ENCODE results near the gene CHMP4B. TPM values are rescaled to one million over a fixed set of nuclear protein-coding genes. Genes with fewer than 3 reads are reported as not detected.

The CHMP4B gene
- total RNA-seq, 6 experiments from 2014 or later: 81.2 to 94.2 (median 86.1) TPM

- Mint-ChIP-seq H3K36me3 (ENCODE audit: low read depth) (peaks cover 14% of the 10 kb centered on the region), H3K4me1 (ENCODE audit: low read depth) (0 out of 2 replicates have a peak, but pooled peaks cover 4% of the 10 kb centered on the region), H3K27ac (no peak overlapping the region), H3K27me3 (ENCODE audit: insufficient read depth) (peaks cover 21% of the 10 kb centered on the region), H3K9me3 (peaks cover 30% of the 10 kb centered on the region), H3K4me3 (no peak overlapping the region)
- DNase-seq: no peak
- TF ChIP-seq CTCF (IDR thresholded peaks at IDR 0.05): no peak
These were observed 64.4 kb downstream of the CHMP4B start for GRCh38 chr20:33875534-33876026.

- peaks cover 24% of the 10 kb centered on the region for H3K27me3 Mint-ChIP-seq (ENCODE audit: insufficient read depth)
- H3K4me1 Mint-ChIP-seq (ENCODE audit: low read depth): peaks cover 1% of the 10 kb centered on the region; the same call in 1 of the 2 replicates
- TF ChIP-seq CTCF (IDR thresholded peaks at IDR 0.05): no peak
- H3K4me3 Mint-ChIP-seq: no peak overlapping the region
- H3K9me3 Mint-ChIP-seq: peaks cover 30% of the 10 kb centered on the region
- no peak overlapping the region for H3K27ac Mint-ChIP-seq
- peaks cover 14% of the 10 kb centered on the region for H3K36me3 Mint-ChIP-seq (ENCODE audit: low read depth)
- DNase-seq: no peak
These were observed 67.4 kb downstream of the CHMP4B start for GRCh38 chr20:33878583-33878982.

- Mint-ChIP-seq H3K4me3 (no peak overlapping the region), H3K27me3 (ENCODE audit: insufficient read depth) (peaks cover 18% of the 10 kb centered on the region), H3K9me3 (peaks cover 30% of the 10 kb centered on the region), H3K4me1 (ENCODE audit: low read depth) (peaks cover 14% of the 10 kb centered on the region; the same call in 1 of the 2 replicates), H3K27ac (no peak overlapping the region), H3K36me3 (ENCODE audit: low read depth) (peaks cover 14% of the 10 kb centered on the region)
- TF ChIP-seq CTCF (IDR thresholded peaks at IDR 0.05): no peak
- no peak for DNase-seq
These were observed 69.2 kb downstream of the CHMP4B start for GRCh38 chr20:33880396-33880795.

- Mint-ChIP-seq H3K4me1 (ENCODE audit: low read depth) (peaks cover 14% of the 10 kb centered on the region; the same call in 1 of the 2 replicates), H3K36me3 (ENCODE audit: low read depth) (peaks cover 14% of the 10 kb centered on the region), H3K27ac (no peak overlapping the region), H3K4me3 (no peak overlapping the region), H3K27me3 (ENCODE audit: insufficient read depth) (peaks cover 16% of the 10 kb centered on the region), H3K9me3 (peaks cover 26% of the 10 kb centered on the region)
- no peak for TF ChIP-seq CTCF (IDR thresholded peaks at IDR 0.05)
- DNase-seq: no peak
These were observed 70.8 kb downstream of the CHMP4B start for GRCh38 chr20:33881989-33882388.

- no peak overlapping the region for H3K4me3 Mint-ChIP-seq
- H3K4me1 Mint-ChIP-seq (ENCODE audit: low read depth): peaks cover 14% of the 10 kb centered on the region; the same call in 1 of the 2 replicates
- no peak for DNase-seq
- H3K9me3 Mint-ChIP-seq: peaks cover 26% of the 10 kb centered on the region
- H3K27ac Mint-ChIP-seq: no peak overlapping the region
- no peak for TF ChIP-seq CTCF (IDR thresholded peaks at IDR 0.05)
- H3K27me3 Mint-ChIP-seq (ENCODE audit: insufficient read depth): peaks cover 13% of the 10 kb centered on the region
- peaks cover 14% of the 10 kb centered on the region for H3K36me3 Mint-ChIP-seq (ENCODE audit: low read depth)
These were observed 71.3 kb downstream of the CHMP4B start for GRCh38 chr20:33882481-33882880.

Measured in HFFc6 (cell line).